AG09309 (cell line): ENCODE results near the gene SLC22A23.

ENCODE experiments used
- DNase-seq: peaks from one replicate; pipeline ENCODE4 v3.0.0-alpha.2; 2010; ENCODE audit warnings: low read depth
- H3K4me3 ChIP-seq: 2 replicates; pipeline ENCODE4 v1.5.1; 2011; ENCODE audit warnings: mild to moderate bottlenecking, low read depth, low read length, moderate library complexity; ENCODE audit not compliant: control insufficient read depth
- CTCF ChIP-seq: IDR thresholded peaks from 2 replicates; pipeline ENCODE4 v1.5.1; 2011; ENCODE audit warnings: mild to moderate bottlenecking, low read depth, low read length, inconsistent platforms; ENCODE audit not compliant: insufficient read depth, control insufficient read depth; ENCODE audit errors: missing control alignments

Gene SLC22A23

GRCh38 chr6:3333263-3333662, 123.6 kb downstream of the SLC22A23 start:
- H3K4me3 ChIP-seq, result no peak overlapping the region
- no peak for DNase-seq
- no peak for TF ChIP-seq CTCF

GRCh38 chr6:3331971-3332370, 124.9 kb downstream of the SLC22A23 start:
- no peak overlapping the region for H3K4me3 ChIP-seq
- no peak for DNase-seq
- TF ChIP-seq CTCF, result no peak

GRCh38 chr6:3331494-3331893, 125.4 kb downstream of the SLC22A23 start:
- DNase-seq, result no peak
- H3K4me3 ChIP-seq, result no peak overlapping the region
- TF ChIP-seq CTCF, result no peak

GRCh38 chr6:3330199-3330598, 126.7 kb downstream of the SLC22A23 start:
- TF ChIP-seq CTCF, result no peak
- DNase-seq, result no peak

DNA sequence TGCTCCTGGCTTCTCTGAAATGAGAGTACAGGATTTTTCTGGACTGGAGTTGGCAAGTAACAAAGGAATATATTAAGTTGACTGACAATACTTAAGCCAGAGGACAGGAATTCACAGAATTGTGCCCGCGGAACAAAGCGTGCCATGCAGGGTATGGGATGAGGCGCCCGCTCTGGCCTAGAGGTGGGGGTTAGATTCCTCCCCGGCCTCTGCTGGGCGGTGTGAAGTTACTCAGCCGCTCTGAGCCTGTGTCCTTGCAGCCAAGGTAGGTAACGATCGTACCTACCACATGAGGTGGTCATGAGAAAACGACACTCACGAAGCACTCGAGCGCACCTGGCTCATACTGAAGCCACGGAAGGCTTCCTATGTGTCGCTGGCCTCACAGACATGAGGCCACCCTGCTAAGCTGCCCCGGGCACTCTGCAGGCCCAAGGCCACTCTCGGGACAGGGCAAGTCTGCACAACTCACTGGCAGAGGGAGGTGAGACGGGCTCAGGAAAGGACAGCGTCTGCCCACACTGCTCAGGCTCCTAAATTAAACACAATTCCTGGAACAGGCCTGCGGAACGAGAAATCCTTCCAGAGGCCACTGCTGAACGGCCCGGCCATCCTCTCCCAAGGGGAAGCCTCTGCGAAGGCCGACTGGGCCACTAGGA, 127.3 kb downstream of the SLC22A23 start:
- no peak overlapping the region for H3K4me3 ChIP-seq
- TF ChIP-seq CTCF, result no peak
- DNase-seq, result no peak

More at GRCh38 chr6:3330199-3330598, 126.7 kb downstream of the SLC22A23 start:
- no peak overlapping the region for H3K4me3 ChIP-seq

- no peak for DNase-seq
Observed at GRCh38 chr6:3328796-3329195, 128.1 kb downstream of the SLC22A23 start.

More at GRCh38 chr6:3328796-3329195, 128.1 kb downstream of the SLC22A23 start:
- H3K4me3 ChIP-seq, result no peak overlapping the region
- no peak for TF ChIP-seq CTCF
